Neutrophil (primary cell): ENCODE measurements around the gene PRSS27.

Experiments
- H3K27ac ChIP-seq: fragments of 200-600 bp; sonication (generic); 2 replicates; pipeline ENCODE4 v1.5.1; 2016; ENCODE audit warnings: mild to moderate bottlenecking, moderate library complexity
- H3K27me3 ChIP-seq: fragments of 200-600 bp; sonication (generic); 2 replicates; pipeline ENCODE4 v1.6.0; 2016; ENCODE audit warnings: mild to moderate bottlenecking
- H3K36me3 ChIP-seq: fragments of 200-600 bp; sonication (generic); 2 replicates; pipeline ENCODE4 v1.5.1; 2017
- H3K4me1 ChIP-seq, 2 experiments: fragments of 200-600 bp in 1 of 2; sonication (generic) in 1 of 2; 1 replicate in 1 of 2; 2 replicates in 1 of 2; pipeline versions ENCODE4 v1.5.1 to v1.6.1; 2013 to 2016; ENCODE audit warnings: low read depth in 1 of 2, low read length in 1 of 2, mild to moderate bottlenecking in 1 of 2, moderate library complexity in 1 of 2; ENCODE audit not compliant: control insufficient read depth in 1 of 2, insufficient read depth in 1 of 2
- H3K4me3 ChIP-seq, 2 experiments: fragments of 200-600 bp in 1 of 2; sonication (generic) in 1 of 2; 1 replicate in 1 of 2; 2 replicates in 1 of 2; pipeline ENCODE4 v1.5.1; 2013 to 2016; ENCODE audit warnings: low read depth in 1 of 2, low read length in 1 of 2, mild to moderate bottlenecking in 1 of 2, moderate library complexity in 1 of 2
- H3K9me3 ChIP-seq: fragments of 200-600 bp; sonication (generic); 2 replicates; pipeline ENCODE4 v1.5.1; 2016
- TF ChIP-seq, protein P1 (sequence below): fragments of 200-600 bp; sonication (generic); IDR thresholded peaks from 2 replicates; pipeline ENCODE4 v1.5.1; 2016; ENCODE audit warnings: antibody characterized with exemption

The PRSS27 gene

DNA sequence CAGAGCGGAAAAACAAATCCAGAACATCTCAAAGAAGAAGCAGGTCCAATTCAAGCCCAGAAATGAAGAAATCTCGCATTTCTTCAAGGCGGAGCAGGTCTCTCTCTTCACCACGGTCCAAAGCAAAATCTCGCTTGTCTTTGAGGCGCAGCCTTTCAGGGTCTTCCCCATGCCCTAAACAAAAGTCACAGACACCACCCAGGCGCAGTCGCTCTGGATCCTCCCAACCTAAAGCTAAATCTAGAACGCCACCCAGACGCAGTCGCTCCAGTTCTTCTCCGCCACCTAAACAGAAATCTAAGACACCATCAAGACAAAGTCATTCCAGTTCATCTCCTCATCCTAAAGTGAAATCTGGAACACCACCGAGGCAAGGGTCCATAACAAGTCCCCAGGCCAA is 42.7 kb upstream of the PRSS27 start:
- TF ChIP-seq, protein P1, sequence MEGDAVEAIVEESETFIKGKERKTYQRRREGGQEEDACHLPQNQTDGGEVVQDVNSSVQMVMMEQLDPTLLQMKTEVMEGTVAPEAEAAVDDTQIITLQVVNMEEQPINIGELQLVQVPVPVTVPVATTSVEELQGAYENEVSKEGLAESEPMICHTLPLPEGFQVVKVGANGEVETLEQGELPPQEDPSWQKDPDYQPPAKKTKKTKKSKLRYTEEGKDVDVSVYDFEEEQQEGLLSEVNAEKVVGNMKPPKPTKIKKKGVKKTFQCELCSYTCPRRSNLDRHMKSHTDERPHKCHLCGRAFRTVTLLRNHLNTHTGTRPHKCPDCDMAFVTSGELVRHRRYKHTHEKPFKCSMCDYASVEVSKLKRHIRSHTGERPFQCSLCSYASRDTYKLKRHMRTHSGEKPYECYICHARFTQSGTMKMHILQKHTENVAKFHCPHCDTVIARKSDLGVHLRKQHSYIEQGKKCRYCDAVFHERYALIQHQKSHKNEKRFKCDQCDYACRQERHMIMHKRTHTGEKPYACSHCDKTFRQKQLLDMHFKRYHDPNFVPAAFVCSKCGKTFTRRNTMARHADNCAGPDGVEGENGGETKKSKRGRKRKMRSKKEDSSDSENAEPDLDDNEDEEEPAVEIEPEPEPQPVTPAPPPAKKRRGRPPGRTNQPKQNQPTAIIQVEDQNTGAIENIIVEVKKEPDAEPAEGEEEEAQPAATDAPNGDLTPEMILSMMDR, result no peak
- no peaks in the 10 kb centered on the region for H3K9me3 ChIP-seq
- H3K4me1 ChIP-seq, result no peaks in the 10 kb centered on the region
- no peaks in the 10 kb centered on the region for H3K27me3 ChIP-seq
- H3K36me3 ChIP-seq, result peaks cover 100% of the 10 kb centered on the region
- no peak overlapping the region for H3K27ac ChIP-seq
- no peak overlapping the region for H3K4me3 ChIP-seq

DNA sequence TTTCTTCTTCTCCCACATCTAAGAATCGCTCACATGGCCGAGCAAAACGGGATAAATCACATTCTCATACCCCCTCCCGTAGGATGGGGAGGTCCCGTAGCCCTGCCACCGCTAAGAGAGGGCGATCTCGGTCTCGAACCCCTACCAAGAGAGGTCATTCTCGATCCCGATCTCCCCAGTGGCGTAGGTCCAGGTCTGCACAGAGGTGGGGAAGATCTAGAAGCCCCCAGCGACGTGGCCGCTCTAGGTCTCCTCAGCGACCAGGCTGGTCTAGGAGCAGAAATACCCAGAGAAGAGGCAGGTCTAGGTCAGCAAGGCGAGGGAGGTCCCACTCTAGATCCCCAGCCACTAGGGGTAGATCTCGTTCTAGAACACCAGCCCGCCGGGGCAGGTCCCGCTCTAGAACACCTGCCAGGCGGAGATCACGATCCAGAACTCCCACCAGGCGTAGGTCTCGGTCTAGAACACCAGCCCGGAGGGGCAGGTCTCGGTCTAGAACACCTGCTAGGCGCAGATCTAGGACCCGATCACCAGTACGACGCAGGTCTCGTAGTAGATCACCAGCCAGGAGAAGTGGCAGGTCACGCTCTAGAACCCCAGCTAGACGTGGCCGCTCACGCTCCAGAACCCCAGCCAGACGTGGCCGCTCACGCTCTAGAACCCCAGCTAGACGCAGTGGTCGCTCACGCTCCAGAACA is 42.0 kb upstream of the PRSS27 start:
- TF ChIP-seq, protein P1, result no peak
- no peak overlapping the region for H3K4me3 ChIP-seq
- H3K4me1 ChIP-seq, result no peaks in the 10 kb centered on the region
- H3K36me3 ChIP-seq, result peaks cover 99% of the 10 kb centered on the region
- no peak overlapping the region for H3K27ac ChIP-seq
- H3K9me3 ChIP-seq, result no peaks in the 10 kb centered on the region
- H3K27me3 ChIP-seq, result no peaks in the 10 kb centered on the region

DNA sequence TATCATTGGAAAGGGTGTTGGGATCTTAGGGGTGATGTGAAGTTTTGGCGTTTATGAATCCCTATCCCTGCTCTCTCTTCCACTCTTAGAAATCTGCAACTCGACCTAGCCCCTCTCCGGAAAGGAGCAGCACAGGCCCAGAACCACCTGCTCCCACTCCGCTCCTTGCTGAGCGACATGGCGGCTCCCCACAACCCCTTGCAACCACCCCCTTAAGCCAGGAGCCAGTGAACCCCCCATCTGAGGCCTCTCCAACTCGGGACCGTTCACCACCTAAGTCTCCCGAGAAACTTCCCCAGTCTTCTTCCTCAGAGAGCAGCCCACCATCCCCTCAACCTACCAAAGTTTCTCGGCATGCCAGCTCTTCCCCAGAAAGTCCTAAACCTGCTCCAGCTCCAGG is 41.4 kb upstream of the PRSS27 start:
- Histone ChIP-seq H3K9me3 (no peaks in the 10 kb centered on the region), H3K27ac (no peak overlapping the region), H3K4me1 (no peaks in the 10 kb centered on the region), H3K36me3 (peaks cover 93% of the 10 kb centered on the region), H3K4me3 (no peak overlapping the region), H3K27me3 (no peaks in the 10 kb centered on the region)
- TF ChIP-seq, protein P1, result no peak

DNA sequence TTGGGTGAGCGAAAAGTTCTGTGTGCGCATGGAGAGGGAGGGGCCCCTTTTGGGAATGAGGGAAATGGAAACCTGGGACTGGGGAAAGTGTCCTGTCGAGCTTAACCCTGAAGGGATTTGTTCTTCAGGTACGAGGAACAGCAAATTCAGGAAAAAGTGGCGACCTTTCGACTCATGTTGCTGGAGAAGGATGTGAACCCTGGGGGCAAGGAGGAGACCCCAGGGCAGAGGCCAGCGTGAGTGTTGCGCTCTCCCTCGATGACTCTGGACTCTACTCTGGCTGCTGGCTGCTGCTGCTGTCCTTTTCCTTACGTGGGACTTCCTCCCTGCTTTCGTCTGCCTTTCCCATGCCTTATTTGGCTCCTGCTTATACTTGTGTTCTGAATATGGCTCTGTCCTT is 37.3 kb upstream of the PRSS27 start:
- no peaks in the 10 kb centered on the region for H3K27me3 ChIP-seq
- TF ChIP-seq, protein P1, result no peak
- H3K4me3 ChIP-seq, result no peak overlapping the region
- H3K9me3 ChIP-seq, result no peaks in the 10 kb centered on the region
- peaks cover 52% of the 10 kb centered on the region for H3K36me3 ChIP-seq
- peaks cover 28 to 30% of the 10 kb centered on the region in 2 experiments for H3K4me1 ChIP-seq
- no peak overlapping the region for H3K27ac ChIP-seq

DNA sequence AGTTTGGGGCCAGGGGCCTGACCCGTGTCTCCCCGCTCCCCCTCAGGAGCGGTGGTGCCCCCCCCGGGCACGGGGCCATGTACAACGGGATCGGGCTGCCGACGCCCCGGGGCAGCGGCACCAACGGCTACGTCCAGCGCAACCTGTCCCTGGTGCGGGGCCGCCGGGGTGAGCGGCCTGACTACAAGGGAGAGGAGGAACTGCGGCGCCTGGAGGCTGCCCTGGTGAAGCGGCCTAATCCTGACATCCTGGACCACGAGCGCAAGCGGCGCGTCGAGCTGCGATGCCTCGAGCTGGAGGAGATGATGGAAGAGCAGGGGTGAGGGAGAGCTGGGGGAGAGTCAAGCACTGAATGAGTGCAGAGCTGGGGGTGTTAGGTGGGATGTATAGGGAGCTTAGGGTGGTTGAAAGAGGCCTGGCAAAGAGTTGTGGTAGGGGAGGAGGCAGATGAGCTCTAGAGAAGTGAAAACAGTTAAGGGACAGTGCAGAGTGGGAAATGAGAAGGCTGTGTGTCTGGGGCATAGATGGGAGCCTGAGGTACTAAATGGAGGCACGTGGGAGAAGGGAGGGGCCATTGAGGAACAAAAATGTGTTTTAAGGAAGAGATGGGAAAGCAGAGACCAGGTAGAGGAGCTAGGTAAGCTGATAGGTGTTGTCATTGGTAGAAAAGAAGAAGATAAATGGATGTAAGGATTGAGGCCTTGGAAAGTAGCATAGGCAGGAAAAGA is 36.4 kb upstream of the PRSS27 start:
- no peak overlapping the region for H3K4me3 ChIP-seq
- TF ChIP-seq, protein P1, result no peak
- H3K27ac ChIP-seq, result no peak overlapping the region
- peaks cover 34 to 36% of the 10 kb centered on the region in 2 experiments for H3K4me1 ChIP-seq
- H3K9me3 ChIP-seq, result no peaks in the 10 kb centered on the region
- no peaks in the 10 kb centered on the region for H3K27me3 ChIP-seq
- H3K36me3 ChIP-seq, result peaks cover 43% of the 10 kb centered on the region
